ENCODE data around the gene SYVN1.
A peak's percentile ranks its signal among the peaks of the same experiment; 100 is the strongest.

SYVN1 gene

DNA sequence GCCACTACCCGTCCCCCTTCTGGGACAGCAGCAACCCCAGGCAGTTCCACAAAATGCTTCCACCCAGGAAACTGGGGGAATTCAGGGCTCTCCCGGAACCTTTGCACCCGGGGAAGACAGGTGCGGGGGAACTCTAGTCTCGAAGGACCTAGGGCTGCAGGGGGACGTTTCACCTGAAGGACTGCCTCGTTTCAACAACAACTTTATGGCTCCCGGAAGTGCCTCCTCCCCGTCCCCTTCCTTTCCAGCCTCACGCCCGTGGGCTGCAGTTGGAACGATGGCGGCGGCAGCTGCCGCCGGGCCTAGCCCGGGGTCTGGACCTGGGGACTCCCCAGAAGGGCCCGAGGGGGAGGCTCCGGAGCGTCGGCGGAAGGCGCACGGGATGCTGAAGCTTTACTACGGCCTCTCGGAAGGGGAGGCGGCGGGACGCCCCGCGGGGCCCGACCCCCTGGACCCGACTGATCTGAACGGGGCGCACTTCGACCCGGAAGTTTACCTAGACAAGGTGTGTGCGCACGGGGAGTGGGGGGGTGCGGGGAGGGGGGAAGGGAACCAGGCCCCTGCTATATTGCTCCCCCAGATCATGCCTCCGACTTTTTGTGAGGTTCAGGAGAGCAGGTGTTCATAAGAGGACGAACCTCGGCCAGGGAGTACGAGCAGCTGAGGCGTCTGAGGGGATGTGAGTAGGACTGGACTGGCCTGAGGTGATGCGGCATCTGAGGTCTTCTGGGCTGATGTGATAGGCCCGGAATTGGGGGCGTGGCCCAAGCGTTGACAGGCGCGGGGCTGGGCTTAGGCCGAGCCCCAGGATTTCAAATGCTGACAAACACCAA is 38.1 kb downstream of the SYVN1 start, which contains the start of gene VPS51 (continued):
- peak; percentile 100 for TF ChIP-seq ZBTB11 (tag by site-specific recombination; conservative IDR thresholded peaks at IDR 0.05; ENCODE audit: low read depth)
- no peak for TF ChIP-seq ZNF747 (tag by site-specific recombination; IDR thresholded peaks at IDR 0.05)
- no peak for TF ChIP-seq BCL6B (tag by site-specific recombination; IDR thresholded peaks at IDR 0.05)
- no peak for TF ChIP-seq ZNF548 (tag by site-specific recombination; IDR thresholded peaks at IDR 0.05)
- no peak for TF ChIP-seq ZNF677 (tag by site-specific recombination; IDR thresholded peaks at IDR 0.05)
- no peak for TF ChIP-seq ZNF311 (tag by site-specific recombination; IDR thresholded peaks at IDR 0.05; ENCODE audit: borderline replicate concordance)
- TF ChIP-seq, protein P1, sequence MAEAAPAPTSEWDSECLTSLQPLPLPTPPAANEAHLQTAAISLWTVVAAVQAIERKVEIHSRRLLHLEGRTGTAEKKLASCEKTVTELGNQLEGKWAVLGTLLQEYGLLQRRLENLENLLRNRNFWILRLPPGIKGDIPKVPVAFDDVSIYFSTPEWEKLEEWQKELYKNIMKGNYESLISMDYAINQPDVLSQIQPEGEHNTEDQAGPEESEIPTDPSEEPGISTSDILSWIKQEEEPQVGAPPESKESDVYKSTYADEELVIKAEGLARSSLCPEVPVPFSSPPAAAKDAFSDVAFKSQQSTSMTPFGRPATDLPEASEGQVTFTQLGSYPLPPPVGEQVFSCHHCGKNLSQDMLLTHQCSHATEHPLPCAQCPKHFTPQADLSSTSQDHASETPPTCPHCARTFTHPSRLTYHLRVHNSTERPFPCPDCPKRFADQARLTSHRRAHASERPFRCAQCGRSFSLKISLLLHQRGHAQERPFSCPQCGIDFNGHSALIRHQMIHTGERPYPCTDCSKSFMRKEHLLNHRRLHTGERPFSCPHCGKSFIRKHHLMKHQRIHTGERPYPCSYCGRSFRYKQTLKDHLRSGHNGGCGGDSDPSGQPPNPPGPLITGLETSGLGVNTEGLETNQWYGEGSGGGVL (tag by site-specific recombination; IDR thresholded peaks at IDR 0.05), result 0 out of 2 replicates have a peak, but pooled peaks have one; percentile 20
- no peak for TF ChIP-seq ZNF585B (tag by site-specific recombination; IDR thresholded peaks at IDR 0.05)
- TF ChIP-seq, protein P2, sequence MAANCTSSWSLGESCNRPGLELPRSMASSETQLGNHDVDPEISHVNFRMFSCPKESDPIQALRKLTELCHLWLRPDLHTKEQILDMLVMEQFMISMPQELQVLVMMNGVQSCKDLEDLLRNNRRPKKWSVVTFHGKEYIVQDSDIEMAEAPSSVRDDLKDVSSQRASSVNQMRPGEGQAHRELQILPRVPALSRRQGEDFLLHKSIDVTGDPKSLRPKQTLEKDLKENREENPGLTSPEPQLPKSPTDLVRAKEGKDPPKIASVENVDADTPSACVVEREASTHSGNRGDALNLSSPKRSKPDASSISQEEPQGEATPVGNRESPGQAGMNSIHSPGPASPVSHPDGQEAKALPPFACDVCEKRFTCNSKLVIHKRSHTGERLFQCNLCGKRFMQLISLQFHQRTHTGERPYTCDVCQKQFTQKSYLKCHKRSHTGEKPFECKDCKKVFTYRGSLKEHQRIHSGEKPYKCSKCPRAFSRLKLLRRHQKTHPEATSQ (tag by site-specific recombination; IDR thresholded peaks at IDR 0.05), result peak; percentile 92
- TF ChIP-seq, protein P3, sequence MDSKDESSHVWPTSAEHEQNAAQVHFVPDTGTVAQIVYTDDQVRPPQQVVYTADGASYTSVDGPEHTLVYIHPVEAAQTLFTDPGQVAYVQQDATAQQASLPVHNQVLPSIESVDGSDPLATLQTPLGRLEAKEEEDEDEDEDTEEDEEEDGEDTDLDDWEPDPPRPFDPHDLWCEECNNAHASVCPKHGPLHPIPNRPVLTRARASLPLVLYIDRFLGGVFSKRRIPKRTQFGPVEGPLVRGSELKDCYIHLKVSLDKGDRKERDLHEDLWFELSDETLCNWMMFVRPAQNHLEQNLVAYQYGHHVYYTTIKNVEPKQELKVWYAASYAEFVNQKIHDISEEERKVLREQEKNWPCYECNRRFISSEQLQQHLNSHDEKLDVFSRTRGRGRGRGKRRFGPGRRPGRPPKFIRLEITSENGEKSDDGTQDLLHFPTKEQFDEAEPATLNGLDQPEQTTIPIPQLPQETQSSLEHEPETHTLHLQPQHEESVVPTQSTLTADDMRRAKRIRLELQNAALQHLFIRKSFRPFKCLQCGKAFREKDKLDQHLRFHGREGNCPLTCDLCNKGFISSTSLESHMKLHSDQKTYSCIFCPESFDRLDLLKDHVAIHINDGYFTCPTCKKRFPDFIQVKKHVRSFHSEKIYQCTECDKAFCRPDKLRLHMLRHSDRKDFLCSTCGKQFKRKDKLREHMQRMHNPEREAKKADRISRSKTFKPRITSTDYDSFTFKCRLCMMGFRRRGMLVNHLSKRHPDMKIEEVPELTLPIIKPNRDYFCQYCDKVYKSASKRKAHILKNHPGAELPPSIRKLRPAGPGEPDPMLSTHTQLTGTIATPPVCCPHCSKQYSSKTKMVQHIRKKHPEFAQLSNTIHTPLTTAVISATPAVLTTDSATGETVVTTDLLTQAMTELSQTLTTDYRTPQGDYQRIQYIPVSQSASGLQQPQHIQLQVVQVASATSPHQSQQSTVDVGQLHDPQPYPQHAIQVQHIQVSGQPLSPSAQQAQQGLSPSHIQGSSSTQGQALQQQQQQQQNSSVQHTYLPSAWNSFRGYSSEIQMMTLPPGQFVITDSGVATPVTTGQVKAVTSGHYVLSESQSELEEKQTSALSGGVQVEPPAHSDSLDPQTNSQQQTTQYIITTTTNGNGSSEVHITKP (tag by site-specific recombination; IDR thresholded peaks at IDR 0.05), result peak; percentile 56
- TF ChIP-seq ZSCAN30 (tag by site-specific recombination; IDR thresholded peaks at IDR 0.05), result peak; percentile 99
- TF ChIP-seq ZNF837 (tag by site-specific recombination; IDR thresholded peaks at IDR 0.05), result no peak
- peak; percentile 53 for TF ChIP-seq ZFHX2 (tag by site-specific recombination; conservative IDR thresholded peaks at IDR 0.05)
- peak; percentile 56; the same call in 1 of the 2 replicates for TF ChIP-seq MZF1 (tag by site-specific recombination; IDR thresholded peaks at IDR 0.05; ENCODE audit: borderline replicate concordance)
- 0 out of 2 replicates have a peak, but pooled peaks have one; percentile 17 for TF ChIP-seq ZBTB1 (tag by site-specific recombination; IDR thresholded peaks at IDR 0.05)
- no peak for TF ChIP-seq ZNF433 (tag by site-specific recombination; IDR thresholded peaks at IDR 0.05; ENCODE audit: low read depth)
- TF ChIP-seq ZBTB8A (tag by site-specific recombination; IDR thresholded peaks at IDR 0.05), result peak; percentile 71
- peak; percentile 98 for TF ChIP-seq KLF8 (tag by site-specific recombination; IDR thresholded peaks at IDR 0.05)
- peak; percentile 29; the same call in 1 of the 2 replicates for TF ChIP-seq ZNF530 (tag by site-specific recombination; IDR thresholded peaks at IDR 0.05; ENCODE audit: low read depth)
- no peak for TF ChIP-seq ZNF768 (tag by site-specific recombination; IDR thresholded peaks at IDR 0.05)
- peak; percentile 98 for TF ChIP-seq ZNF561 (tag by site-specific recombination; IDR thresholded peaks at IDR 0.05; ENCODE audit: borderline replicate concordance)
- TF ChIP-seq EGR2 (tag by site-specific recombination; IDR thresholded peaks at IDR 0.05; ENCODE audit: low read depth), result peak; percentile 50
- TF ChIP-seq ZNF785 (tag by site-specific recombination; IDR thresholded peaks at IDR 0.05), result peak; percentile 83; the same call in 1 of the 2 replicates
- TF ChIP-seq ZNF214 (tag by site-specific recombination; IDR thresholded peaks at IDR 0.05; ENCODE audit: borderline replicate concordance), result no peak
- TF ChIP-seq, protein P4, sequence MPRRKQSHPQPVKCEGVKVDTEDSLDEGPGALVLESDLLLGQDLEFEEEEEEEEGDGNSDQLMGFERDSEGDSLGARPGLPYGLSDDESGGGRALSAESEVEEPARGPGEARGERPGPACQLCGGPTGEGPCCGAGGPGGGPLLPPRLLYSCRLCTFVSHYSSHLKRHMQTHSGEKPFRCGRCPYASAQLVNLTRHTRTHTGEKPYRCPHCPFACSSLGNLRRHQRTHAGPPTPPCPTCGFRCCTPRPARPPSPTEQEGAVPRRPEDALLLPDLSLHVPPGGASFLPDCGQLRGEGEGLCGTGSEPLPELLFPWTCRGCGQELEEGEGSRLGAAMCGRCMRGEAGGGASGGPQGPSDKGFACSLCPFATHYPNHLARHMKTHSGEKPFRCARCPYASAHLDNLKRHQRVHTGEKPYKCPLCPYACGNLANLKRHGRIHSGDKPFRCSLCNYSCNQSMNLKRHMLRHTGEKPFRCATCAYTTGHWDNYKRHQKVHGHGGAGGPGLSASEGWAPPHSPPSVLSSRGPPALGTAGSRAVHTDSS (tag by site-specific recombination; IDR thresholded peaks at IDR 0.05), result peak; percentile 56
- TF ChIP-seq ZNF350 (tag by site-specific recombination; IDR thresholded peaks at IDR 0.05), result no peak

All from HEK293 (cell line).